HepG2 (cell line): ENCODE results near the gene SUN5. TPM values are rescaled to one million over a fixed set of nuclear protein-coding genes. Genes with fewer than 3 reads are reported as not detected.

Experiments used
- BHLHE40 ChIP-seq: IDR thresholded peaks from 2 replicates; pipeline ENCODE4 v1.6.1; 2011; ENCODE audit warnings: low read length, improper control_type of control experiment
- FOXO1 ChIP-seq: sonication (generic); formaldehyde crosslinking; IDR thresholded peaks from 2 replicates; pipeline ENCODE4 v1.4.0; 2020; ENCODE audit warnings: missing genetic modification reagents
- HOXA7 ChIP-seq: sonication (generic); formaldehyde crosslinking; IDR thresholded peaks from 2 replicates; pipeline ENCODE4 v1.8.1; 2022; ENCODE audit warnings: mild to moderate bottlenecking, missing genetic modification reagents, moderate library complexity
- ISX ChIP-seq: sonication (generic); formaldehyde crosslinking; conservative IDR thresholded peaks from 2 replicates; pipeline ENCODE4 v1.5.0; 2020; ENCODE audit warnings: missing genetic modification reagents
- NCOA5 ChIP-seq: sonication (generic); formaldehyde crosslinking; IDR thresholded peaks from 2 replicates; pipeline ENCODE4 v1.4.0; 2020; ENCODE audit warnings: missing genetic modification reagents
- PHF8 ChIP-seq: sonication (generic); formaldehyde crosslinking; IDR thresholded peaks from 2 replicates; pipeline ENCODE4 v1.5.0; 2020; ENCODE audit warnings: missing genetic modification reagents
- REXO4 ChIP-seq: sonication (generic); formaldehyde crosslinking; IDR thresholded peaks from 2 replicates; pipeline ENCODE4 v1.8.0; 2022; ENCODE audit warnings: missing genetic modification reagents, mild to moderate bottlenecking, borderline replicate concordance
- SIX1 ChIP-seq: sonication (generic); formaldehyde crosslinking; IDR thresholded peaks from 2 replicates; pipeline ENCODE4 v1.4.0; 2020; ENCODE audit warnings: missing genetic modification reagents, borderline replicate concordance
- SP5 ChIP-seq: IDR thresholded peaks from 2 replicates; pipeline ENCODE4 v1.6.1; 2016; ENCODE audit warnings: low read depth, borderline replicate concordance
- SRY ChIP-seq: sonication (generic); formaldehyde crosslinking; IDR thresholded peaks from 2 replicates; pipeline ENCODE4 v1.8.0; 2022; ENCODE audit warnings: mild to moderate bottlenecking, missing genetic modification reagents
- ZFP90 ChIP-seq: sonication (generic); formaldehyde crosslinking; IDR thresholded peaks from 2 replicates; pipeline ENCODE4 v1.8.0; 2022; ENCODE audit warnings: missing genetic modification reagents, mild to moderate bottlenecking, inconsistent platforms, borderline replicate concordance
- ZMYM2 ChIP-seq: sonication (generic); formaldehyde crosslinking; IDR thresholded peaks from 2 replicates; pipeline ENCODE4 v1.8.0; 2022; ENCODE audit warnings: mild to moderate bottlenecking, missing genetic modification reagents
- ZNF331 ChIP-seq: sonication (generic); formaldehyde crosslinking; IDR thresholded peaks from 2 replicates; pipeline ENCODE4 v1.4.0; 2020; ENCODE audit warnings: missing genetic modification reagents
- ZNF496 ChIP-seq: sonication (generic); formaldehyde crosslinking; IDR thresholded peaks from 2 replicates; pipeline ENCODE4 v1.8.1; 2023; ENCODE audit warnings: mild to moderate bottlenecking, moderate library complexity, missing genetic modification reagents; ENCODE audit not compliant: insufficient replicate concordance
- ZNF549 ChIP-seq: sonication (generic); formaldehyde crosslinking; IDR thresholded peaks from 2 replicates; pipeline ENCODE4 v1.5.0; 2020; ENCODE audit warnings: missing genetic modification reagents
- ZNF773 ChIP-seq: sonication (generic); formaldehyde crosslinking; IDR thresholded peaks from 2 replicates; pipeline ENCODE4 v1.4.0; 2020; ENCODE audit warnings: missing genetic modification reagents, borderline replicate concordance
- ZNF780A ChIP-seq: sonication (generic); formaldehyde crosslinking; IDR thresholded peaks from 2 replicates; pipeline ENCODE4 v1.8.0; 2022; ENCODE audit warnings: mild to moderate bottlenecking, missing genetic modification reagents, moderate library complexity
- polyA plus RNA-seq, 8 experiments: library from polyadenylated mRNA; depleted of rRNA in 3 of 8; stranded (reverse) in 7 of 8; unstranded in 1 of 8; fragments of >200 nt; fragmentation: Illumina TruSeq in 4 of 8; extraction: Trizol in 4 of 8; gene quantifications; 2 replicates each; pipeline versions ENCODE4 v1.2.1 to v1.2.3, GENCODE V29; 2011 to 2016; ENCODE audit warnings: low read depth in 4 of 8, missing spikeins in 1 of 8, mixed read lengths in 1 of 8; ENCODE audit not compliant: insufficient read depth in 1 of 8
- total RNA-seq, 5 experiments: library from RNA; depleted of rRNA; stranded (reverse); fragments of >200 nt; fragmentation: Illumina TruSeq; extraction: Trizol; gene quantifications; 2 replicates each; pipeline ENCODE4 v1.2.3, GENCODE V29; 2016; ENCODE audit warnings: low read depth in 1 of 5
- TF ChIP-seq, protein P1 (sequence below): IDR thresholded peaks from 2 replicates; pipeline ENCODE4 v1.6.1; 2018; ENCODE audit warnings: missing genetic modification reagents, mild to moderate bottlenecking, missing compliant biosample characterization
- TF ChIP-seq, protein P2 (sequence below), 2 experiments: sonication (generic) in 1 of 2; formaldehyde crosslinking in 1 of 2; IDR thresholded peaks; 2 replicates each; pipeline versions ENCODE4 v1.4.0 to v1.6.1; 2018 to 2020; ENCODE audit warnings: missing genetic modification reagents in 2 of 2, borderline replicate concordance in 1 of 2, low read depth in 1 of 2, mild to moderate bottlenecking in 1 of 2, missing biosample characterization in 1 of 2
- TF ChIP-seq, protein P3 (sequence below): sonication (generic); formaldehyde crosslinking; IDR thresholded peaks from 2 replicates; pipeline ENCODE4 v1.5.0; 2020; ENCODE audit warnings: mild to moderate bottlenecking, missing genetic modification reagents
- TF ChIP-seq, protein P4 (sequence below): sonication (generic); formaldehyde crosslinking; conservative IDR thresholded peaks from 2 replicates; pipeline ENCODE4 v1.4.0; 2020; ENCODE audit warnings: missing genetic modification reagents
- TF ChIP-seq, protein P5 (sequence below): sonication (generic); formaldehyde crosslinking; IDR thresholded peaks from 2 replicates; pipeline ENCODE4 v1.8.0; 2022; ENCODE audit warnings: missing genetic modification reagents, low read depth, mild to moderate bottlenecking, borderline replicate concordance

The SUN5 gene
- total and polyA plus RNA-seq, 2 of the 13 experiments (the other 11 are each of a cell fraction or from before 2014, with no cell fraction given) = not detected

DNA sequence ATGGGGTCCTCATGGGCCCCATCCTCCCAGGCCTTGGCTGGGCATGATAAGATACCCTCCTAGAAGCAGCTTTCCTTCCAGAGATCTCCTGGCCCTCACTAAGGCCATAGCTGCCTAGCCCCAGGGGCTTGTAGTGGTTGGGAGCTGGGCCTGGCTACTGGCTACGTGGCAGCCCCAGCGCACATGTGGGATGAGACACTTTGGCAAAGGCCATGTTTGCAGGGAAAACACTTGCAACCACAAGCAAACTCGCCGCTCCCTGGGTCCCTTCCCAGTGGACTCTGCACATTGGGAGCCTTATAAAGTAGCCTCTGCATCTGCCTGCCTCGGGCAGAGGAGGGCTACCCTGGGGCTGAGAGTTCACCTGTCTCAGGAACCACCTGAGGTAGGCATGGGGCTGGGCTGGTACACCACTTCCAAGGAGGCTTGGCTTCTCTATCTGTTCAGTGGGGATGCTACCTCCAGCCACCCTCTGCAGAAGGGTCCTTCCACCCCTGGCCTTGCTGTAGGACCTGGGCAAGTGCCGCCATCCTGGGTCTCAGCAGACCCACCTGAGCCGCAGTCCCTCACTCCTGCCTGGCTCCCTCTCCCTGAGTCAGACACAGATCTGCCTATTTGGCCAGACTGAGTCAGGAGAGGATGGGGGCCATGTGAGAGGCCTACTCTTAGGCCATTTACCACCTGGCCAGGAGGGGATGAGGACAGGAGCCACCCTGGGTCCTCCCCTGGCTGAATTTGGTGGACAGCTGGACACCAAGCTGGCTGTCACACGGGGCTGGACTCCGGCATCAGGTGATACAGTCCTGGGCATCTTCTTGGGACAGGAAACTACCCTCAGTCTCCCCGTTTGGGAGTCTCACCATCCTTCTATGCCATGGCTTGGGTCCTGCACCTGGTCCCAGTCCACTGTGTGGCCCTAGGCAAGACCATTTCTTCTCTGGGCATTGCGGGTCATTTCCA lies 3.4 kb upstream of the SUN5 start, which contains the start of gene BPIFB2 (continued):
- TF ChIP-seq, protein P1, sequence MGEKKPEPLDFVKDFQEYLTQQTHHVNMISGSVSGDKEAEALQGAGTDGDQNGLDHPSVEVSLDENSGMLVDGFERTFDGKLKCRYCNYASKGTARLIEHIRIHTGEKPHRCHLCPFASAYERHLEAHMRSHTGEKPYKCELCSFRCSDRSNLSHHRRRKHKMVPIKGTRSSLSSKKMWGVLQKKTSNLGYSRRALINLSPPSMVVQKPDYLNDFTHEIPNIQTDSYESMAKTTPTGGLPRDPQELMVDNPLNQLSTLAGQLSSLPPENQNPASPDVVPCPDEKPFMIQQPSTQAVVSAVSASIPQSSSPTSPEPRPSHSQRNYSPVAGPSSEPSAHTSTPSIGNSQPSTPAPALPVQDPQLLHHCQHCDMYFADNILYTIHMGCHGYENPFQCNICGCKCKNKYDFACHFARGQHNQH (CRISPR knock-in tag) = peak; percentile 88
- TF ChIP-seq SP5 (CRISPR knock-in tag) (peak; percentile 44; the same call in 1 of the 2 replicates), SIX1 (CRISPR knock-in tag) (no peak; the same call in 1 of the 2 replicates), ZNF549 (CRISPR knock-in tag) (no peak), HOXA7 (CRISPR knock-in tag) (no peak), NCOA5 (no peak), ZNF331 (CRISPR knock-in tag) (peak; percentile 83), SRY (CRISPR knock-in tag) (0 out of 2 replicates have a peak, but pooled peaks have one; percentile 70), ZNF496 (CRISPR knock-in tag) (no peak), ZNF773 (no peak), REXO4 (CRISPR knock-in tag) (no peak), ISX (CRISPR knock-in tag) (no peak), ZFP90 (CRISPR knock-in tag) (peak; percentile 82; the same call in 1 of the 2 replicates), ZMYM2 (CRISPR knock-in tag) (peak; percentile 55; the same call in 1 of the 2 replicates), PHF8 (peak; percentile 64; the same call in 1 of the 2 replicates), BHLHE40 (peak; percentile 93), ZNF780A (CRISPR knock-in tag) (no peak), FOXO1 (CRISPR knock-in tag) (peak; percentile 91)
- TF ChIP-seq, protein P2, sequence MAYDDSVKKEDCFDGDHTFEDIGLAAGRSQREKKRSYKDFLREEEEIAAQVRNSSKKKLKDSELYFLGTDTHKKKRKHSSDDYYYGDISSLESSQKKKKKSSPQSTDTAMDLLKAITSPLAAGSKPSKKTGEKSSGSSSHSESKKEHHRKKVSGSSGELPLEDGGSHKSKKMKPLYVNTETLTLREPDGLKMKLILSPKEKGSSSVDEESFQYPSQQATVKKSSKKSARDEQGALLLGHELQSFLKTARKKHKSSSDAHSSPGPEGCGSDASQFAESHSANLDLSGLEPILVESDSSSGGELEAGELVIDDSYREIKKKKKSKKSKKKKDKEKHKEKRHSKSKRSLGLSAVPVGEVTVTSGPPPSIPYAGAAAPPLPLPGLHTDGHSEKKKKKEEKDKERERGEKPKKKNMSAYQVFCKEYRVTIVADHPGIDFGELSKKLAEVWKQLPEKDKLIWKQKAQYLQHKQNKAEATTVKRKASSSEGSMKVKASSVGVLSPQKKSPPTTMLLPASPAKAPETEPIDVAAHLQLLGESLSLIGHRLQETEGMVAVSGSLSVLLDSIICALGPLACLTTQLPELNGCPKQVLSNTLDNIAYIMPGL (CRISPR knock-in tag; IDR thresholded peaks at IDR 0.05; ENCODE audit: borderline replicate concordance in 1 of 2, low read depth in 1 of 2) = peak; percentile 62 to 88; a peak in 3 of 4 replicates
- TF ChIP-seq, protein P3, sequence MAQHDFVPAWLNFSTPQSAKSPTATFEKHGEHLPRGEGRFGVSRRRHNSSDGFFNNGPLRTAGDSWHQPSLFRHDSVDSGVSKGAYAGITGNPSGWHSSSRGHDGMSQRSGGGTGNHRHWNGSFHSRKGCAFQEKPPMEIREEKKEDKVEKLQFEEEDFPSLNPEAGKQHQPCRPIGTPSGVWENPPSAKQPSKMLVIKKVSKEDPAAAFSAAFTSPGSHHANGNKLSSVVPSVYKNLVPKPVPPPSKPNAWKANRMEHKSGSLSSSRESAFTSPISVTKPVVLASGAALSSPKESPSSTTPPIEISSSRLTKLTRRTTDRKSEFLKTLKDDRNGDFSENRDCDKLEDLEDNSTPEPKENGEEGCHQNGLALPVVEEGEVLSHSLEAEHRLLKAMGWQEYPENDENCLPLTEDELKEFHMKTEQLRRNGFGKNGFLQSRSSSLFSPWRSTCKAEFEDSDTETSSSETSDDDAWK (CRISPR knock-in tag) = no peak
- TF ChIP-seq, protein P4, sequence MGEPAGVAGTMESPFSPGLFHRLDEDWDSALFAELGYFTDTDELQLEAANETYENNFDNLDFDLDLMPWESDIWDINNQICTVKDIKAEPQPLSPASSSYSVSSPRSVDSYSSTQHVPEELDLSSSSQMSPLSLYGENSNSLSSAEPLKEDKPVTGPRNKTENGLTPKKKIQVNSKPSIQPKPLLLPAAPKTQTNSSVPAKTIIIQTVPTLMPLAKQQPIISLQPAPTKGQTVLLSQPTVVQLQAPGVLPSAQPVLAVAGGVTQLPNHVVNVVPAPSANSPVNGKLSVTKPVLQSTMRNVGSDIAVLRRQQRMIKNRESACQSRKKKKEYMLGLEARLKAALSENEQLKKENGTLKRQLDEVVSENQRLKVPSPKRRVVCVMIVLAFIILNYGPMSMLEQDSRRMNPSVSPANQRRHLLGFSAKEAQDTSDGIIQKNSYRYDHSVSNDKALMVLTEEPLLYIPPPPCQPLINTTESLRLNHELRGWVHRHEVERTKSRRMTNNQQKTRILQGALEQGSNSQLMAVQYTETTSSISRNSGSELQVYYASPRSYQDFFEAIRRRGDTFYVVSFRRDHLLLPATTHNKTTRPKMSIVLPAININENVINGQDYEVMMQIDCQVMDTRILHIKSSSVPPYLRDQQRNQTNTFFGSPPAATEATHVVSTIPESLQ (CRISPR knock-in tag) = no peak
- TF ChIP-seq, protein P5, sequence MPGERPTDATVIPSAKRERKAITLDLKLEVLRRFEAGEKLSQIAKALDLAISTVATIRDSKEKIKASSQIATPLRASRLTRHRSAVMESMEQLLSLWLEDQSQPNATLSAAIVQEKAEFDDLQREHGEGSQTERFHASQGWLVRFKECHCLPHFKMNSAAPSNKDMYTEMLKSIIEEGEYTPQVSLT = no peak; the same call in 1 of the 2 replicates
